Endothelial cell of umbilical vein (primary cell): ENCODE measurements around the gene NUDT3.

Source experiments
- EZH2 ChIP-seq: IDR thresholded peaks from 2 replicates; pipeline ENCODE4 v1.6.1; 2012; ENCODE audit warnings: borderline replicate concordance, low read depth, mild to moderate bottlenecking, moderate library complexity, low read length, inconsistent platforms; ENCODE audit not compliant: severe bottlenecking
- POLR2A ChIP-seq: IDR thresholded peaks from 2 replicates; pipeline ENCODE4 v1.6.1; 2012; ENCODE audit warnings: low read depth, mild to moderate bottlenecking, control low read depth, low read length

DNA sequence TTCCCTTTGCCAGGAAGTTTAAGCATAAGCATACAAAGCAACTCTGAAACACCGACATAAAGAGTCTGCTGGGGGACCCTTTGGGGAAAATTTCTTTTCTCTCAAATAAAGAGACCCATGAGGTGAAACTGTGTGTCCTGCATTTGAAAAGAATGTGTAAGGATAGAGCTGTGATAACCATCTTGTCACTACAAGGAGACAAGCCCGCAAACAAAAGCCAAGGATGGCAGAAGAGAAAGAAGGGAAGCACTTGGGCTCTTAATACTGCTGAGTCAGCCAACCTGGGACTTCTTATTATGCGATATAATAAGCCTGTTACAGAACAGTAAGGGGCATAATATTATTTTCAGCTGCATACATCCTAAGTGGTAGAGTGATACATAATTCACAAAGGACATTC, 52.5 kb downstream of the NUDT3 start:
- TF ChIP-seq POLR2A (no peak), EZH2 (no peak)
